Measurements from ENCODE around the gene MAPK4.

MAPK4 gene

DNA sequence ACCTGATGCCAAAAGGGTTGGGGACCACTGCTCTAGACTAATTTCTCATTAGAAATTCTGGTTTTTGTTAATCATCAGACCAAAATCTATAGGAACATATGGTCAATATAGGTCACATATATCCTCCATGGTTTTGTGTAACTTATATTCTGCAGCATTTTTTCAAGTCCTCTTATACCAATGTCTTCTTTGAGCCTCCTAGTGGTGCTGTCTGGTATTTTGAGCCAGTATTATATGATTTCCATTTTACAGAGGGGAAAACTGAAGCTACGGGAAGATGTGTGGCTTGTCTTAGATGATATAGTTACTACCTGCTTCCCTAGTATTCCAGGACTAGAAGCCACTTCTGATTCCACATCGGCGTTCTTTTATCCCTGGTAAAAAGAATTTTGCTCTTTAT, 13.8 kb downstream of the MAPK4 start:
- no peaks in the 10 kb centered on the region for H3K27me3 ChIP-seq (ENCODE audit: control insufficient read depth in 1 of 2, insufficient read depth in 2 of 2, low read length in 2 of 2)
- H3K27ac ChIP-seq (ENCODE audit: low read length) = no peak overlapping the region
- no peaks in the 10 kb centered on the region for H3K4me1 ChIP-seq (ENCODE audit: control insufficient read depth, insufficient read depth, low read length)
- no peaks in the 10 kb centered on the region for H3K9me3 ChIP-seq (ENCODE audit: control insufficient read depth in 2 of 2, low read length in 2 of 2)
- no peak overlapping the region for H3K9ac ChIP-seq (ENCODE audit: low read length in 2 of 2)
- H3K4me3 ChIP-seq (ENCODE audit: low read length in 2 of 2) = no peak overlapping the region
- no peaks in the 10 kb centered on the region for H3K36me3 ChIP-seq (ENCODE audit: control insufficient read depth in 2 of 2, insufficient read depth in 2 of 2, low read length in 2 of 2)

DNA sequence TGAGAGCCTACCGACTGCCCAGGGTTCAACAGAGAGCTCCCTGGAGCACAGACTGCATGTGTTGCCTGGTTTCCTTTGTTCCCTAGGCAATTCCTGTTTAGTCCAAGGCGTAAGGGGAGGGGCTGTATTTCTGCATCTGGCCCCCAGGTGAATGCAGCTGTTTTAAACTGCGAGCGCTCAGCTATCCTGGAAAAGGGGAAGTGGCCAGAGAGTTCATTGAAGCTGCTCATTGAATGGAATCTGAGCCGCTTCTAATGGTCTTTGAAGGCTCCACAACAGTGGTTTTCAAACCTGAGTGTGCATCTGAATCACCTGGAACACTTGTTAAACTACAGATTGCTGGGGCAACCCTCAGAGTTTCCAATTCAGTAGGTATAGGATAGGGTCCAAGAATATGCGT, 18.1 kb downstream of the MAPK4 start:
- H3K27me3 ChIP-seq (ENCODE audit: control insufficient read depth in 1 of 2, insufficient read depth in 2 of 2, low read length in 2 of 2) = no peaks in the 10 kb centered on the region
- no peaks in the 10 kb centered on the region for H3K9me3 ChIP-seq (ENCODE audit: control insufficient read depth in 2 of 2, low read length in 2 of 2)
- peaks cover 13% of the 10 kb centered on the region for H3K4me1 ChIP-seq (ENCODE audit: control insufficient read depth, insufficient read depth, low read length)
- no peak overlapping the region for H3K27ac ChIP-seq (ENCODE audit: low read length)
- H3K4me3 ChIP-seq (ENCODE audit: low read length in 2 of 2) = no peak overlapping the region
- no peak overlapping the region for H3K9ac ChIP-seq (ENCODE audit: low read length in 2 of 2)
- no peaks in the 10 kb centered on the region for H3K36me3 ChIP-seq (ENCODE audit: control insufficient read depth in 2 of 2, insufficient read depth in 2 of 2, low read length in 2 of 2)

GRCh38 chr18:50578651-50579050, 18.8 kb downstream of the MAPK4 start:
- peaks cover 13% of the 10 kb centered on the region for H3K4me1 ChIP-seq (ENCODE audit: control insufficient read depth, insufficient read depth, low read length)
- no peak overlapping the region for H3K4me3 ChIP-seq (ENCODE audit: low read length in 2 of 2)
- H3K27ac ChIP-seq (ENCODE audit: low read length) = no peak overlapping the region
- H3K9ac ChIP-seq (ENCODE audit: low read length in 2 of 2) = no peak overlapping the region
- no peaks in the 10 kb centered on the region for H3K9me3 ChIP-seq (ENCODE audit: control insufficient read depth in 2 of 2, low read length in 2 of 2)
- no peaks in the 10 kb centered on the region for H3K36me3 ChIP-seq (ENCODE audit: control insufficient read depth in 2 of 2, insufficient read depth in 2 of 2, low read length in 2 of 2)
- no peaks in the 10 kb centered on the region for H3K27me3 ChIP-seq (ENCODE audit: control insufficient read depth in 1 of 2, insufficient read depth in 2 of 2, low read length in 2 of 2)

DNA sequence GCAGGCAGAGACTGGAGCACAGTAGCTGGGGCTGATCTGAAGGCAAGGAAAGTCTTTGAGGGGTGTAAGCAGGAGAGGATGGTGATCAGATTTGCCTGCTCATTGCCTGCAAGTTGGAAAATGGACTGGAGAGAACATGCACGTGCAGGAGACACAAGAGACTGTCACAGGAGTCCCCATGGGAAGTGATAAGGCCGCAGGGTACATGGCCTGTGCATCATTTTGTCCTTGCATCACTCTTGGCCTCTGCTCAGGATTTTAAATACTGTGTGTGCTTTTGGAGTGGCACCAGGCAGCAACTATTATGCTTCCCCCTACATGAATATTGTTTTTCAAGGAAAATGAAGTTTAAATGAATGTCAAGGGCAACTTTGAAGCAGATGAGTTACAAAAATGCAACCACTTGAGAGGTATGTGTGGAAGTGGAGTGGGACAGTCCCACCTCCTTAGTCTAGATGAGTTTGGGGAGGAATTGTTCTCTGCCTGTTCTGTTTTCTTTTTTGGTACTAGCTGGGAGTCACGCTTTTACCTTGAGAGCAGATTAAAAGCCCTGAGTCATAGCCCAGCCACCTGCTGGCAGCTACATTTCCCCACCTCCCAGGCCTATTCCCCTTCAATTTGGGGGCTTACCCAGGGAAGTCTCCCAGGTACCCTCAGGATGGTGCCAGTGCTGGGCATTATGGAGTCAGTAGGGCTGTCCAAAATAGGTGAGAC, 19.3 kb downstream of the MAPK4 start:
- H3K27ac ChIP-seq (ENCODE audit: low read length) = no peak overlapping the region
- H3K4me1 ChIP-seq (ENCODE audit: control insufficient read depth, insufficient read depth, low read length) = peaks cover 13% of the 10 kb centered on the region
- no peak overlapping the region for H3K9ac ChIP-seq (ENCODE audit: low read length in 2 of 2)
- no peaks in the 10 kb centered on the region for H3K9me3 ChIP-seq (ENCODE audit: control insufficient read depth in 2 of 2, low read length in 2 of 2)
- H3K4me3 ChIP-seq (ENCODE audit: low read length in 2 of 2) = no peak overlapping the region
- H3K36me3 ChIP-seq (ENCODE audit: control insufficient read depth in 2 of 2, insufficient read depth in 2 of 2, low read length in 2 of 2) = no peaks in the 10 kb centered on the region
- H3K27me3 ChIP-seq (ENCODE audit: control insufficient read depth in 1 of 2, insufficient read depth in 2 of 2, low read length in 2 of 2) = no peaks in the 10 kb centered on the region

GRCh38 chr18:50581517-50581916, 21.6 kb downstream of the MAPK4 start:
- Histone ChIP-seq H3K4me3 (ENCODE audit: low read length in 2 of 2) (no peak overlapping the region), H3K4me1 (ENCODE audit: control insufficient read depth, insufficient read depth, low read length) (peaks cover 13% of the 10 kb centered on the region), H3K27ac (ENCODE audit: low read length) (no peak overlapping the region), H3K27me3 (ENCODE audit: control insufficient read depth in 1 of 2, insufficient read depth in 2 of 2, low read length in 2 of 2) (no peaks in the 10 kb centered on the region), H3K9me3 (ENCODE audit: control insufficient read depth in 2 of 2, low read length in 2 of 2) (no peaks in the 10 kb centered on the region), H3K36me3 (ENCODE audit: control insufficient read depth in 2 of 2, insufficient read depth in 2 of 2, low read length in 2 of 2) (no peaks in the 10 kb centered on the region), H3K9ac (ENCODE audit: low read length in 2 of 2) (no peak overlapping the region)

DNA sequence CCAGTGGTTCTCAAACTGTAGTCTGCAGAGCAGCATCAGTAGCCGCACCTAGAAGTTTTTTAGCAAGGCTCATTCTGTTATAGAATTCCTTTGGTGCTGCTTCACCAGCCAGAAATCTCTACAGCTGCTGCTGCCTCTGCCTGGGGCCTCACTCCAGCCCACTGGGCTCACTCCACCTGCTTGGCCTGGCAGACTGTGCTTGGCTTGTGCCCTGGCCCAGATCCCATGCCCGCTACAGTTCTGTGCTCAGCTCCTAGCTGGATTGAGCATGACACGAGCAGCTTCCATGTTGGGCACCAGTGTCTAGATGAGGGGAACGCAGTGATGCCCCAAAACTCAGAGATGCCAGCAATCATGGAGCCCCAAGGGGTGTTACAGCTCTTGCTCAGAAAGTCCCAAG, 22.6 kb downstream of the MAPK4 start:
- H3K4me3 ChIP-seq (ENCODE audit: low read length in 2 of 2) = no peak overlapping the region
- no peaks in the 10 kb centered on the region for H3K27me3 ChIP-seq (ENCODE audit: control insufficient read depth in 1 of 2, insufficient read depth in 2 of 2, low read length in 2 of 2)
- H3K4me1 ChIP-seq (ENCODE audit: control insufficient read depth, insufficient read depth, low read length) = peaks cover 13% of the 10 kb centered on the region
- H3K27ac ChIP-seq (ENCODE audit: low read length) = no peak overlapping the region
- H3K9ac ChIP-seq (ENCODE audit: low read length in 2 of 2) = no peak overlapping the region
- H3K9me3 ChIP-seq (ENCODE audit: control insufficient read depth in 2 of 2, low read length in 2 of 2) = no peaks in the 10 kb centered on the region
- no peaks in the 10 kb centered on the region for H3K36me3 ChIP-seq (ENCODE audit: control insufficient read depth in 2 of 2, insufficient read depth in 2 of 2, low read length in 2 of 2)

GRCh38 chr18:50586710-50587109, 26.8 kb downstream of the MAPK4 start:
- no peaks in the 10 kb centered on the region for H3K36me3 ChIP-seq (ENCODE audit: control insufficient read depth in 2 of 2, insufficient read depth in 2 of 2, low read length in 2 of 2)
- H3K9me3 ChIP-seq (ENCODE audit: control insufficient read depth in 2 of 2, low read length in 2 of 2) = peaks cover 0 to 3% of the 10 kb centered on the region in 2 donors
- peaks cover 4% of the 10 kb centered on the region for H3K4me1 ChIP-seq (ENCODE audit: control insufficient read depth, insufficient read depth, low read length)
- no peaks in the 10 kb centered on the region for H3K27me3 ChIP-seq (ENCODE audit: control insufficient read depth in 1 of 2, insufficient read depth in 2 of 2, low read length in 2 of 2)
- H3K27ac ChIP-seq (ENCODE audit: low read length) = no peak overlapping the region
- no peak overlapping the region for H3K9ac ChIP-seq (ENCODE audit: low read length in 2 of 2)
- H3K4me3 ChIP-seq (ENCODE audit: low read length in 2 of 2) = no peak overlapping the region

GRCh38 chr18:50590593-50590992, 30.7 kb downstream of the MAPK4 start:
- H3K27me3 ChIP-seq (ENCODE audit: control insufficient read depth in 1 of 2, insufficient read depth in 2 of 2, low read length in 2 of 2) = no peaks in the 10 kb centered on the region
- H3K36me3 ChIP-seq (ENCODE audit: control insufficient read depth in 2 of 2, insufficient read depth in 2 of 2, low read length in 2 of 2) = no peaks in the 10 kb centered on the region
- no peak overlapping the region for H3K27ac ChIP-seq (ENCODE audit: low read length)
- H3K4me3 ChIP-seq (ENCODE audit: low read length in 2 of 2) = no peak overlapping the region
- H3K9ac ChIP-seq (ENCODE audit: low read length in 2 of 2) = no peak overlapping the region
- H3K4me1 ChIP-seq (ENCODE audit: control insufficient read depth, insufficient read depth, low read length) = no peaks in the 10 kb centered on the region
- peaks cover 0 to 3% of the 10 kb centered on the region in 2 donors for H3K9me3 ChIP-seq (ENCODE audit: control insufficient read depth in 2 of 2, low read length in 2 of 2)

- H3K36me3 ChIP-seq (ENCODE audit: control insufficient read depth in 2 of 2, insufficient read depth in 2 of 2, low read length in 2 of 2) = no peaks in the 10 kb centered on the region
Measured at GRCh38 chr18:50594012-50594411, 34.1 kb downstream of the MAPK4 start.

GRCh38 chr18:50594942-50595341, 35.1 kb downstream of the MAPK4 start:
- no peaks in the 10 kb centered on the region for H3K36me3 ChIP-seq (ENCODE audit: control insufficient read depth in 2 of 2, insufficient read depth in 2 of 2, low read length in 2 of 2)
- no peaks in the 10 kb centered on the region for H3K27me3 ChIP-seq (ENCODE audit: control insufficient read depth in 1 of 2, insufficient read depth in 2 of 2, low read length in 2 of 2)
- H3K27ac ChIP-seq (ENCODE audit: low read length) = no peak overlapping the region
- H3K9ac ChIP-seq (ENCODE audit: low read length in 2 of 2) = no peak overlapping the region
- H3K4me1 ChIP-seq (ENCODE audit: control insufficient read depth, insufficient read depth, low read length) = no peaks in the 10 kb centered on the region
- no peak overlapping the region for H3K4me3 ChIP-seq (ENCODE audit: low read length in 2 of 2)
- no peaks in the 10 kb centered on the region for H3K9me3 ChIP-seq (ENCODE audit: control insufficient read depth in 2 of 2, low read length in 2 of 2)

More at GRCh38 chr18:50594012-50594411, 34.1 kb downstream of the MAPK4 start:
- Histone ChIP-seq H3K4me3 (ENCODE audit: low read length in 2 of 2) (no peak overlapping the region), H3K4me1 (ENCODE audit: control insufficient read depth, insufficient read depth, low read length) (no peaks in the 10 kb centered on the region), H3K9me3 (ENCODE audit: control insufficient read depth in 2 of 2, low read length in 2 of 2) (no peaks in the 10 kb centered on the region), H3K27me3 (ENCODE audit: control insufficient read depth in 1 of 2, insufficient read depth in 2 of 2, low read length in 2 of 2) (no peaks in the 10 kb centered on the region), H3K9ac (ENCODE audit: low read length in 2 of 2) (no peak overlapping the region), H3K27ac (ENCODE audit: low read length) (no peak overlapping the region)

DNA sequence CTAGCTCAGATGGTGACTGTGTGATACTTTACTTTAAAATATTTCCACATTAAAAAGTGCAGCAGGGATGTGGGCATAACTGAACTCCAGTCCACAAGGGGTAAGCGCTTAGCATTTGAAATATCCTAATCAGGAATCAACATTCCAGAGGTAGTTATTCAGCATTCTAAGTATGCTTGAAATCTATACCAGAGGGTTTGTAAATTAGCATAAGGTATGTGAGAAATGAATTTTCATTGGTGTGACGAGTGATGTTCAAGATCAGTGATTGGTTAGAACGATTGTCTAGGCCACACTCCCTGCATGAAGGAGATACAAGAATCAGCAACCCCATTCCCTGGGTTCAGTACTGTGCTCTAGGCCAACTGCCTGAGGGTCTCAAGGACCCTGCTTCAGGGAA, 42.6 kb downstream of the MAPK4 start:
- Histone ChIP-seq H3K27me3 (ENCODE audit: control insufficient read depth in 1 of 2, insufficient read depth in 2 of 2, low read length in 2 of 2) (no peaks in the 10 kb centered on the region), H3K36me3 (ENCODE audit: control insufficient read depth in 2 of 2, insufficient read depth in 2 of 2, low read length in 2 of 2) (no peaks in the 10 kb centered on the region), H3K27ac (ENCODE audit: low read length) (no peak overlapping the region), H3K9me3 (ENCODE audit: control insufficient read depth in 2 of 2, low read length in 2 of 2) (no peaks in the 10 kb centered on the region), H3K9ac (ENCODE audit: low read length in 2 of 2) (no peak overlapping the region), H3K4me3 (ENCODE audit: low read length in 2 of 2) (no peak overlapping the region), H3K4me1 (ENCODE audit: control insufficient read depth, insufficient read depth, low read length) (peaks cover 2% of the 10 kb centered on the region)
